Neural cell (in vitro differentiated cells): ENCODE results near the gene MCM5. TPM values are rescaled to one million over a fixed set of nuclear protein-coding genes. Genes with fewer than 3 reads are reported as not detected.

Experiments
- H2AFZ ChIP-seq: fragments of 200-600, 300-800 bp; sonication (generic), shearing (Covaris generic); 2 replicates; pipeline ENCODE4 v1.6.0; 2014; ENCODE audit warnings: low read depth, mild to moderate bottlenecking, antibody characterized with exemption, low read length, moderate library complexity
- H3F3A ChIP-seq: fragments of 200-600 bp; shearing (Covaris generic); 2 replicates; pipeline ENCODE4 v1.6.1; 2016; ENCODE audit warnings: mild to moderate bottlenecking, moderate library complexity, mixed read lengths, antibody characterized with exemption, low read length; ENCODE audit not compliant: insufficient read depth, poor library complexity, severe bottlenecking
- H3K27ac ChIP-seq: fragments of 200-600, 300-800 bp; sonication (generic), shearing (Covaris generic); 2 replicates; pipeline ENCODE4 v1.5.1; 2014; ENCODE audit warnings: mild to moderate bottlenecking, low read length, moderate library complexity
- H3K27me3 ChIP-seq: fragments of 300-800, 200-600 bp; sonication (generic), shearing (Covaris generic); 2 replicates; pipeline ENCODE4 v1.6.0; 2014; ENCODE audit warnings: mild to moderate bottlenecking, low read depth, low read length, moderate library complexity; ENCODE audit not compliant: insufficient read depth
- H3K36me3 ChIP-seq: fragments of 300-800, 200-600 bp; sonication (generic), shearing (Covaris generic); 2 replicates; pipeline ENCODE4 v1.5.1; 2014; ENCODE audit warnings: mild to moderate bottlenecking, antibody characterized with exemption, low read length, moderate library complexity; ENCODE audit not compliant: insufficient read depth
- H3K4me2 ChIP-seq: fragments of 300-800, 200-600 bp; sonication (generic), shearing (Covaris generic); 2 replicates; pipeline ENCODE4 v1.6.0; 2014; ENCODE audit warnings: mild to moderate bottlenecking, low read length
- H3K4me3 ChIP-seq: fragments of 300-800, 200-600 bp; sonication (generic), shearing (Covaris generic); 2 replicates; pipeline ENCODE4 v1.5.1; 2014; ENCODE audit warnings: mild to moderate bottlenecking, low read length, moderate library complexity
- H3K79me2 ChIP-seq: fragments of 200-600 bp; shearing (Covaris generic); replicated peaks from 2 replicates; pipeline ENCODE4 v1.6.0; 2014; ENCODE audit warnings: mild to moderate bottlenecking, low read length, moderate library complexity; ENCODE audit not compliant: insufficient read depth
- H3K9ac ChIP-seq: fragments of 300-800, 200-600 bp; sonication (generic), shearing (Covaris generic); 2 replicates; pipeline ENCODE4 v1.6.1; 2016; ENCODE audit warnings: mild to moderate bottlenecking, low read length, mixed read lengths
- H3K9me2 ChIP-seq: fragments of 200-600 bp; shearing (Covaris generic); 2 replicates; pipeline ENCODE4 v1.6.1; 2016; ENCODE audit warnings: mild to moderate bottlenecking, low read length, mixed read lengths; ENCODE audit not compliant: insufficient read depth
- H3K9me3 ChIP-seq: fragments of 200-600, 300-800 bp; sonication (generic), shearing (Covaris generic); 2 replicates; pipeline ENCODE4 v1.6.1; 2016; ENCODE audit warnings: mild to moderate bottlenecking, mixed run types, low read length, moderate library complexity, mixed read lengths
- H4K20me1 ChIP-seq: fragments of 200-600 bp; shearing (Covaris generic); 2 replicates; pipeline ENCODE4 v1.6.1; 2016; ENCODE audit warnings: mild to moderate bottlenecking, mixed run types; ENCODE audit not compliant: insufficient read depth
- EP300 ChIP-seq: fragments of 450-650 bp; conservative IDR thresholded peaks from 2 replicates; pipeline ENCODE4 v1.6.1; 2014; ENCODE audit warnings: antibody characterized with exemption, mild to moderate bottlenecking, moderate library complexity; ENCODE audit not compliant: poor library complexity, severe bottlenecking
- EZH2 ChIP-seq: fragments of 200-600, 300-800 bp; shearing (Covaris generic), sonication (generic); IDR thresholded peaks from 2 replicates; pipeline ENCODE4 v1.6.1; 2014; ENCODE audit warnings: antibody characterized with exemption, low read length, borderline replicate concordance, mild to moderate bottlenecking; ENCODE audit not compliant: insufficient read depth, poor library complexity, severe bottlenecking
- MXI1 ChIP-seq: fragments of 450-650 bp; conservative IDR thresholded peaks from 2 replicates; pipeline ENCODE4 v1.6.1; 2014; ENCODE audit warnings: antibody characterized with exemption, mild to moderate bottlenecking; ENCODE audit not compliant: poor library complexity, severe bottlenecking
- POLR2AphosphoS5 ChIP-seq: IDR thresholded peaks from 2 replicates; pipeline ENCODE4 v1.6.1; 2012
- RAD21 ChIP-seq: fragments of 450-650 bp; conservative IDR thresholded peaks from 2 replicates; pipeline ENCODE4 v1.6.1; 2014; ENCODE audit warnings: antibody characterized with exemption, mild to moderate bottlenecking, moderate library complexity
- SMC3 ChIP-seq: fragments of 450-650 bp; conservative IDR thresholded peaks from 2 replicates; pipeline ENCODE4 v1.6.1; 2014; ENCODE audit warnings: antibody characterized with exemption, mild to moderate bottlenecking, moderate library complexity; ENCODE audit not compliant: poor library complexity
- TAF1 ChIP-seq: IDR thresholded peaks from 2 replicates; pipeline ENCODE4 v1.6.1; 2012; ENCODE audit warnings: low read depth
- polyA plus RNA-seq: library from polyadenylated mRNA; depleted of rRNA; stranded (reverse); fragments of >200 nt; gene quantifications from 2 replicates; pipeline ENCODE4 v1.2.3, GENCODE V29; 2014
- TF ChIP-seq, protein P1 (sequence below): fragments of 450-650 bp; IDR thresholded peaks from 2 replicates; pipeline ENCODE4 v1.5.1; 2014; ENCODE audit warnings: antibody characterized with exemption, mild to moderate bottlenecking, moderate library complexity; ENCODE audit not compliant: poor library complexity, severe bottlenecking
- TF ChIP-seq, protein P2 (sequence below): IDR thresholded peaks from 2 replicates; pipeline ENCODE4 v1.6.1; 2012; ENCODE audit warnings: borderline replicate concordance

MCM5 gene
- polyA plus RNA-seq, 1 donor from 2014 or later, result 6.9 TPM

DNA sequence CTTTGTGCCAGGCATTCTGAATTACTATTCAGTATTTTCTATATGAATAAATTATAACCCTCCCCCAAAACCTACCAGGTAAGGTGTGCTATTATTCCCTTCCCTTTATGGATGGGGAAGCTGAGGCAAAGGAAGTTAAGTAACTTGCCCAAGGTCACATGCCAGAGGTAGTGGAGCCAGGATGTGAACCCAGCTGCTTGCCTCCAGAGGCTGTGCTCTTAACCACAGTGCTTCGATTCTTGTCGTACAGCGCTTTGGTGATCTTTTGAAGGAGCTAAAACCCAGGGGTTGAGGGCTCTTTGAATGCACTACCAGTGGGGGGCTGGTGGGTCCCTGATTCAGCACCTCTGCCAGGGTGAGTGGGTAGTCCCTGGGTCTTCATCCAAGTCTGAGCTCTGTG is 18.8 kb downstream of the MCM5 start:
- Histone ChIP-seq H3K9ac (no peak overlapping the region), H3K27ac (no peak overlapping the region), H3K9me3 (no peaks in the 10 kb centered on the region), H4K20me1 (no peaks in the 10 kb centered on the region), H3K79me2 (no peaks in the 10 kb centered on the region), H3K9me2 (no peaks in the 10 kb centered on the region), H2AFZ (no peak overlapping the region), H3K27me3 (no peaks in the 10 kb centered on the region), H3K36me3 (no peaks in the 10 kb centered on the region), H3F3A (no peaks in the 10 kb centered on the region), H3K4me2 (no peak overlapping the region), H3K4me3 (no peak overlapping the region)
- TF ChIP-seq, protein P1, sequence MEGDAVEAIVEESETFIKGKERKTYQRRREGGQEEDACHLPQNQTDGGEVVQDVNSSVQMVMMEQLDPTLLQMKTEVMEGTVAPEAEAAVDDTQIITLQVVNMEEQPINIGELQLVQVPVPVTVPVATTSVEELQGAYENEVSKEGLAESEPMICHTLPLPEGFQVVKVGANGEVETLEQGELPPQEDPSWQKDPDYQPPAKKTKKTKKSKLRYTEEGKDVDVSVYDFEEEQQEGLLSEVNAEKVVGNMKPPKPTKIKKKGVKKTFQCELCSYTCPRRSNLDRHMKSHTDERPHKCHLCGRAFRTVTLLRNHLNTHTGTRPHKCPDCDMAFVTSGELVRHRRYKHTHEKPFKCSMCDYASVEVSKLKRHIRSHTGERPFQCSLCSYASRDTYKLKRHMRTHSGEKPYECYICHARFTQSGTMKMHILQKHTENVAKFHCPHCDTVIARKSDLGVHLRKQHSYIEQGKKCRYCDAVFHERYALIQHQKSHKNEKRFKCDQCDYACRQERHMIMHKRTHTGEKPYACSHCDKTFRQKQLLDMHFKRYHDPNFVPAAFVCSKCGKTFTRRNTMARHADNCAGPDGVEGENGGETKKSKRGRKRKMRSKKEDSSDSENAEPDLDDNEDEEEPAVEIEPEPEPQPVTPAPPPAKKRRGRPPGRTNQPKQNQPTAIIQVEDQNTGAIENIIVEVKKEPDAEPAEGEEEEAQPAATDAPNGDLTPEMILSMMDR, result no peak
- TF ChIP-seq TAF1 (no peak), POLR2AphosphoS5 (no peak), RAD21 (no peak), MXI1 (no peak), SMC3 (no peak)

DNA sequence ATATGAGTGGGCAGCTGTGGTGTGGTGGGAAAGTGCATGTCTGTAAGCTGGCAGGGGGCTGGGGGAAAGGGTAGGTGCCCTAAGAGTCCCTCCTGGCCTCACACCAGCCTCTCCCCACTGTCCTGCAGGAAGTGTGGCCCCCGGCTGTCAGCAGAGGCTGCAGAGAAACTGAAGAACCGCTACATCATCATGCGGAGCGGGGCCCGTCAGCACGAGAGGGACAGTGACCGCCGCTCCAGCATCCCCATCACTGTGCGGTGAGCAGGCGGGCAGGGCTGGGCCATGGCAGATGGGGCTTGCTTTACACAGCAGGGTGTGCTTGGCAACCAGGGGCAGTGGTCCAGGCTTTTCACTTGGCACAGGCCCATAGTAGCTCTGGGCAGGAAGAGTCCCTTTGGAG is 19.8 kb downstream of the MCM5 start:
- Histone ChIP-seq H2AFZ (no peak overlapping the region), H4K20me1 (no peaks in the 10 kb centered on the region), H3K4me3 (no peak overlapping the region), H3K27me3 (no peaks in the 10 kb centered on the region), H3K4me2 (no peak overlapping the region), H3K9me2 (no peaks in the 10 kb centered on the region), H3F3A (no peaks in the 10 kb centered on the region), H3K27ac (no peak overlapping the region), H3K9ac (no peak overlapping the region), H3K36me3 (no peaks in the 10 kb centered on the region), H3K79me2 (no peaks in the 10 kb centered on the region), H3K9me3 (no peaks in the 10 kb centered on the region)
- TF ChIP-seq EZH2, result no peak
- TF ChIP-seq, protein P1, result no peak
- TF ChIP-seq TAF1, result no peak
- no peak for TF ChIP-seq POLR2AphosphoS5
- no peak for TF ChIP-seq RAD21
- no peak for TF ChIP-seq MXI1
- TF ChIP-seq SMC3, result no peak
- TF ChIP-seq EP300, result no peak
- TF ChIP-seq, protein P2, sequence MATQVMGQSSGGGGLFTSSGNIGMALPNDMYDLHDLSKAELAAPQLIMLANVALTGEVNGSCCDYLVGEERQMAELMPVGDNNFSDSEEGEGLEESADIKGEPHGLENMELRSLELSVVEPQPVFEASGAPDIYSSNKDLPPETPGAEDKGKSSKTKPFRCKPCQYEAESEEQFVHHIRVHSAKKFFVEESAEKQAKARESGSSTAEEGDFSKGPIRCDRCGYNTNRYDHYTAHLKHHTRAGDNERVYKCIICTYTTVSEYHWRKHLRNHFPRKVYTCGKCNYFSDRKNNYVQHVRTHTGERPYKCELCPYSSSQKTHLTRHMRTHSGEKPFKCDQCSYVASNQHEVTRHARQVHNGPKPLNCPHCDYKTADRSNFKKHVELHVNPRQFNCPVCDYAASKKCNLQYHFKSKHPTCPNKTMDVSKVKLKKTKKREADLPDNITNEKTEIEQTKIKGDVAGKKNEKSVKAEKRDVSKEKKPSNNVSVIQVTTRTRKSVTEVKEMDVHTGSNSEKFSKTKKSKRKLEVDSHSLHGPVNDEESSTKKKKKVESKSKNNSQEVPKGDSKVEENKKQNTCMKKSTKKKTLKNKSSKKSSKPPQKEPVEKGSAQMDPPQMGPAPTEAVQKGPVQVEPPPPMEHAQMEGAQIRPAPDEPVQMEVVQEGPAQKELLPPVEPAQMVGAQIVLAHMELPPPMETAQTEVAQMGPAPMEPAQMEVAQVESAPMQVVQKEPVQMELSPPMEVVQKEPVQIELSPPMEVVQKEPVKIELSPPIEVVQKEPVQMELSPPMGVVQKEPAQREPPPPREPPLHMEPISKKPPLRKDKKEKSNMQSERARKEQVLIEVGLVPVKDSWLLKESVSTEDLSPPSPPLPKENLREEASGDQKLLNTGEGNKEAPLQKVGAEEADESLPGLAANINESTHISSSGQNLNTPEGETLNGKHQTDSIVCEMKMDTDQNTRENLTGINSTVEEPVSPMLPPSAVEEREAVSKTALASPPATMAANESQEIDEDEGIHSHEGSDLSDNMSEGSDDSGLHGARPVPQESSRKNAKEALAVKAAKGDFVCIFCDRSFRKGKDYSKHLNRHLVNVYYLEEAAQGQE, result no peak
